ENCODE measurements around the gene MORC1.

The MORC1 gene

DNA sequence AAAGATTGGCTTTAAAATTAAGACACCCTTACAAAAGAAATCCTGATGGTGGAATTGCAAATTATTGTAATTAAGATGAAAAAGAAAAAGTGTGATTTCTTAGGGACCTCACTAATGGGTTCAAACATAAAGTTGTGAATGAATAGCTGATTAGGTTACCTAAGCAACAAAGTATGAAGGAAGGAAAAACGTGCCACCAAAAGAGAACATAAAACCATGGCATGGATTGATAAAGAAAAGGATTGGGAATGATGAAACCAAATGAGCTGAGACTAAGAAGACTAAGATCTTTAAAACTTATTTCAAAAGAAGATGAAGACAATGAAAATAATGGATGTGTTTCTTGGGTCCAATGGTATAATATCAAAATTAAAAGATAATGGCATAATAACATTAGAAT is 132.1 kb downstream of the MORC1 start:
- no peak overlapping the region for H3K4me3 ChIP-seq (replicated peaks; ENCODE audit: low read depth, low read length)
- DNase-seq (ENCODE audit: low read depth) = no peak

DNA sequence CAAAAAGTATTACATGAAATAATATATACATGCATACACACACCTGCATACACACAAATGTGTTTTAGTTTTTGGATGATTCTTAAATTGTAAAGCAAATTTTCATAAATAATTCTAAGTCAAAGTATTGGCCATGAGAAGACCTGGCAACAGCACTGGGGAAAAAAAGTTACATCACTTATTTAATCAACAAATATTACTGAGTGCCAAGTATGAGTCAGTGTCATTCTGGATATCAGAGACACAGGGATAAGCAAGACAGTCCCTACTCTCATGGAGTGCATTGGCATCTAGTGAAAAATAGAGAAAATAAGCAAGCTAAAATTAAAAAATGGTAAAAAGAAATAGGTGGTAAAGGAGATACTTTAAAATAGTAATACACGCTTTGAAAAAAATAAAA is 134.9 kb downstream of the MORC1 start:
- no peak for DNase-seq (ENCODE audit: low read depth)
- TF ChIP-seq, protein P1, sequence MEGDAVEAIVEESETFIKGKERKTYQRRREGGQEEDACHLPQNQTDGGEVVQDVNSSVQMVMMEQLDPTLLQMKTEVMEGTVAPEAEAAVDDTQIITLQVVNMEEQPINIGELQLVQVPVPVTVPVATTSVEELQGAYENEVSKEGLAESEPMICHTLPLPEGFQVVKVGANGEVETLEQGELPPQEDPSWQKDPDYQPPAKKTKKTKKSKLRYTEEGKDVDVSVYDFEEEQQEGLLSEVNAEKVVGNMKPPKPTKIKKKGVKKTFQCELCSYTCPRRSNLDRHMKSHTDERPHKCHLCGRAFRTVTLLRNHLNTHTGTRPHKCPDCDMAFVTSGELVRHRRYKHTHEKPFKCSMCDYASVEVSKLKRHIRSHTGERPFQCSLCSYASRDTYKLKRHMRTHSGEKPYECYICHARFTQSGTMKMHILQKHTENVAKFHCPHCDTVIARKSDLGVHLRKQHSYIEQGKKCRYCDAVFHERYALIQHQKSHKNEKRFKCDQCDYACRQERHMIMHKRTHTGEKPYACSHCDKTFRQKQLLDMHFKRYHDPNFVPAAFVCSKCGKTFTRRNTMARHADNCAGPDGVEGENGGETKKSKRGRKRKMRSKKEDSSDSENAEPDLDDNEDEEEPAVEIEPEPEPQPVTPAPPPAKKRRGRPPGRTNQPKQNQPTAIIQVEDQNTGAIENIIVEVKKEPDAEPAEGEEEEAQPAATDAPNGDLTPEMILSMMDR (IDR thresholded peaks at IDR 0.05; ENCODE audit: low read length, missing control alignments) = no peak
- no peak overlapping the region for H3K4me3 ChIP-seq (replicated peaks; ENCODE audit: low read depth, low read length)

More for the DNA sequence above, 132.1 kb downstream of the MORC1 start:
- TF ChIP-seq, protein P1 (IDR thresholded peaks at IDR 0.05; ENCODE audit: low read length, missing control alignments) = no peak

DNA sequence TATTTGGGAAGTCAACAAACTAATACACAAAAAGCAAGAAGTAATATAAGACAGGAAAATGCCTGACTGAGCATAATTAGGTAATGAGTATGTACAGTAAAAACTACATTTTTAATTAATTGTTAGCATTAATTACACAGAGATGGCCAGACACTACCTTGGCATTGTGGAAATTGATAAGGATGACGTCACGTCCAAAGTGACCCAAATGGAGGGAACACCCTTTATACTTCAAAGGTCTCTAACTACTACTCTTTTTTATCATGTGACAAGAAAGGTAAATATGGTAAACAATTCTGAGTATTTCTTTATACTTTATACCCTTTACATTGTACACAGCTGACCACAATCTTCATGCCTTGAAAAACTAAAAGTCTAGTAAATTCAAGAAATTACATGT is 141.9 kb downstream of the MORC1 start:
- H3K4me3 ChIP-seq (replicated peaks; ENCODE audit: low read depth, low read length) = no peak overlapping the region
- TF ChIP-seq, protein P1 (IDR thresholded peaks at IDR 0.05; ENCODE audit: low read length, missing control alignments) = no peak
- DNase-seq (ENCODE audit: low read depth) = no peak

DNA sequence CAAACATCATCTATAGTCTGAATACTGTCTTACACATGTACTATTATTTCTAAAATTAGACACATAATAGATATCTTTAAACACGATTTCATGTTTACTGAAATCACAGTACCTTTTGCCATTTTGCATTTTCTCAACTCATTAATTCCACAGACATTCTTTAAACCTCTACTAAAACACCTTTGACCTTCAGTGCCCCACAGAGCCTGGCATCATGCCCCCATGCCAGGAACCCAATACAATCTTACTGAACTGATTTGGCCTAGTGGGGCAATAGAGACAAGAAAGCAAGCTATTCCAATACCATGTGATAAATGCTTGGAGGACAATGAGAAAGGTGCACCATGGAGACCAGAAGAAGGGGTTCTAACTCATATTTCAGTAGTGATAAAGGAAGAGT is 144.9 kb downstream of the MORC1 start:
- no peak overlapping the region for H3K4me3 ChIP-seq (replicated peaks; ENCODE audit: low read depth, low read length)
- TF ChIP-seq, protein P1 (IDR thresholded peaks at IDR 0.05; ENCODE audit: low read length, missing control alignments) = no peak
- no peak for DNase-seq (ENCODE audit: low read depth)

DNA sequence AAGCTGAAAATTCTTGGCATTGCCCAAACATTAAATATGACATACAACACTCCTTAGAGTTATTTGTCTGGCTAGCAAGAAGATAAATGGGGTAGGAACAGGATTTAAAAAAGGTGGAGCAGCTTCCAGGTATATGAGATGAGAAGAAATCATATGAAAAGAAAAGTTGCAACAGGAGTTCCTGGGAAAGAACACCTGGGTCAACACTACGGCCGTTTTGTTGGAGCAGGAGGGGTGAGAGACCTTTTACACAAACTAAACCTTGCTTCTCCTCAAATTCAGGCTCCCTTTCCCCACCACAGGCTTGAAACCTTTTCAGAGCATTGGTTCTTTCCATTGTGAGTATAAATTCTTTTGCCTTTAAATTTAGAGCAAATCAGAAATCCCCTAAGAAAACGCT is 145.5 kb downstream of the MORC1 start:
- DNase-seq (ENCODE audit: low read depth) = no peak
- H3K4me3 ChIP-seq (replicated peaks; ENCODE audit: low read depth, low read length) = no peak overlapping the region
- TF ChIP-seq, protein P1 (IDR thresholded peaks at IDR 0.05; ENCODE audit: low read length, missing control alignments) = no peak

DNA sequence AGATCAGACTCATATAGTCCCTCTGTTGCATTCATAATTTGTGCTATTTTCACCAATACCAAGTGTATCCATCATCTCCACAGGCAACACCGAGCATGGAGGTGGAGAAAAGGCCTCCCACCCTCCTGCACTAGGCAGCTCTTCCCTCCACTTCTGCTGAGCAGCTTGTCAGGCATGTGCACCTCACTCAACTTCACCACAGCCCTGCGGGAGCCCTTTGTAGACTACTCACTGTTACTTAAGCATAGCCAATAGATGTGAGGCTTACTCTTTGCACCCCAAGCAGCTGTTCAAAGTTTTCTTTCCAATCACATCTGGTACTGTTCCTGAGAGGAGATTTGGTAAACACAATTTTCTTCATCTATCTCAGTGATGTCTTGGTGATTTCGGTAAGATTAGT is 147.4 kb downstream of the MORC1 start:
- no peak overlapping the region for H3K4me3 ChIP-seq (replicated peaks; ENCODE audit: low read depth, low read length)
- TF ChIP-seq, protein P1 (IDR thresholded peaks at IDR 0.05; ENCODE audit: low read length, missing control alignments) = no peak
- DNase-seq (ENCODE audit: low read depth) = no peak

DNA sequence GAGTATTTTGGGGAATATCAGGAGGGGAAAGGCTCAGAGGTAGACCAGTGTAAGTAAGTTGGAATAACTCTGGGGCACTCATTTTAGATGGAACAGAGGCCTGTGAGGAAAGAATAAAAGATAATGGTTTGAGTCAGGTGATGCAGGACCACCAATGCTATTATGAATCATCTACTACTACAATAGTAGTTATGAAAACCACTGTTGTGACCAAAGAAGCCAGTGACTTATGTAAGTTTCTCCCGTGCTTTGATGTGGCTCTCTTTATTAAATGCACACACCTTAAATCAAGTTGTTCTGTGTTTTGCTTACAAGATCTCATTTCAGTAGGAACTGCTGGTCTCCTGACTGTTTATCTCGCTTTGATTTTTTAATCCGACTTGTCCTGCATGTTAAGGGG is 151.2 kb downstream of the MORC1 start:
- DNase-seq (ENCODE audit: low read depth) = no peak

More for the DNA sequence above, 151.2 kb downstream of the MORC1 start:
- TF ChIP-seq, protein P1 (IDR thresholded peaks at IDR 0.05; ENCODE audit: low read length, missing control alignments) = no peak
- H3K4me3 ChIP-seq (replicated peaks; ENCODE audit: low read depth, low read length) = no peak overlapping the region

Measured in fibroblast of pulmonary artery (primary cell).